Aorta (tissue), 5 donors: ENCODE results near the gene LRRC4C. TPM values are rescaled to one million over a fixed set of nuclear protein-coding genes. Genes with fewer than 3 reads are reported as not detected.
A peak's percentile ranks its signal among the peaks of the same experiment; 100 is the strongest.

Experiments used
- ATAC-seq: fragments of 200-7000 bp; cut with Tn5 transposase; one replicate; pipeline ENCODE4 v1.9.1; 2022; ENCODE audit warnings: moderate library complexity; ENCODE audit not compliant: low FRiP score
- DNase-seq, 2 donors: peaks; one replicate each; pipeline ENCODE4 v3.0.0-alpha.2; 2020
- H3K27ac ChIP-seq, 2 donors: one replicate each; pipeline ENCODE4 v1.5.1; 2013; ENCODE audit warnings: low read length in 2 of 2, mild to moderate bottlenecking in 2 of 2, moderate library complexity in 2 of 2, control low read depth in 1 of 2, inconsistent platforms in 1 of 2, low read depth in 1 of 2
- H3K27me3 ChIP-seq, 2 donors: one replicate each; pipeline ENCODE4 v1.6.1; 2013; ENCODE audit warnings: control low read depth in 1 of 2, low read length in 1 of 2, mild to moderate bottlenecking in 1 of 2, moderate library complexity in 1 of 2; ENCODE audit not compliant: insufficient read depth in 2 of 2, control insufficient read depth in 1 of 2
- H3K36me3 ChIP-seq, 2 donors: one replicate each; pipeline ENCODE4 v1.6.1; 2013; ENCODE audit warnings: control low read depth in 1 of 2, low read length in 1 of 2, mild to moderate bottlenecking in 1 of 2; ENCODE audit not compliant: insufficient read depth in 2 of 2, control insufficient read depth in 1 of 2
- H3K4me1 ChIP-seq, 2 donors: one replicate each; pipeline ENCODE4 v1.6.1; 2013; ENCODE audit warnings: low read length in 2 of 2, control low read depth in 1 of 2, mild to moderate bottlenecking in 1 of 2, moderate library complexity in 1 of 2; ENCODE audit not compliant: insufficient read depth in 2 of 2, control insufficient read depth in 1 of 2
- H3K4me3 ChIP-seq, 2 donors: one replicate each; pipeline ENCODE4 v1.5.1; 2013; ENCODE audit warnings: low read length in 2 of 2, control low read depth in 1 of 2, mild to moderate bottlenecking in 1 of 2
- H3K9me3 ChIP-seq: one replicate; pipeline ENCODE4 v1.6.1; 2013; ENCODE audit warnings: mild to moderate bottlenecking, low read length; ENCODE audit not compliant: control insufficient read depth
- WGBS, 2 donors: extraction: QIAGEN DNeasy Blood & Tissue Kit; methylation state at CpG; one replicate each; pipeline ENCODE4 v1.1.7; 2013; 5-methylcytosine and 5-hydroxymethylcytosine counted together
- intact Hi-C, 2 donors: fragments of 100-400 bp; cut with DNase I; formaldehyde crosslinking; loops; one replicate each; pipeline versions ENCODE4 v1.14.2 to v1.15.0; 2022
- polyA plus RNA-seq, 2 donors: library from polyadenylated mRNA; stranded (reverse); fragments of 200-250 nt; gene quantifications; one replicate each; pipeline ENCODE4 v1.2.3, GENCODE V29; 2013
- total RNA-seq, 2 donors: library from RNA; stranded (reverse); fragmentation: NEBNext Ultra II Directional; extraction: Animal tissue kit (Norgen Biotek cat#: 25700); gene quantifications; one replicate each; pipeline ENCODE4 v1.2.1, GENCODE V29; 2021
- donor health status: healthy with polysubstance abuse.
- donor health status: Bipolar disorder and iron deficiency.
- donor health status: DM: no; HTN: no; CAD: no.
- donor health status: DM: no; HTN: no; CAD: no.
- donor health status: DM: yes; HTN: yes; CAD: no.

LRRC4C gene
- total and polyA plus RNA-seq, 4 donors, result 0.63 to 1.9 (median 0.97) TPM

DNA sequence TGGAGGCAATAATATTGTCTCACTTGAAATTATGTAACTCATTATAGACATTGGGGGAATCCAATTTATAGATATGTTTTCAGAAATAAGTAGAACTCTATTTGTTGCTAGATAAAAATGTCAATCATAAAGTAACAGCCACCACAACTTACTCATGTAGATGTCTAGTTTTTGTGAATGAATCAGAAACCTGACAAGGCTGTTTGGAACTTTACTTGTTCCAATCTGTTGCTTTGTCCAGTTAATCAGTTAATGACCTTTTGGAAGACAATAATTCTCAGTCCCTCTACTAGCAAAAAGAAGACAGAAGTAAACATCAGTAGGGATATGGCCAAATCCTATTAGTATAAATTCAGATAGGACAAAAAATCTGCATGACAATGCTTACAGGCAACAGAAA is 1143.3 kb downstream of the LRRC4C start:
- Histone ChIP-seq H3K9me3 (no peaks in the 10 kb centered on the region), H3K4me3 (no peak overlapping the region)
- intact Hi-C loops, result no loop called here

DNA sequence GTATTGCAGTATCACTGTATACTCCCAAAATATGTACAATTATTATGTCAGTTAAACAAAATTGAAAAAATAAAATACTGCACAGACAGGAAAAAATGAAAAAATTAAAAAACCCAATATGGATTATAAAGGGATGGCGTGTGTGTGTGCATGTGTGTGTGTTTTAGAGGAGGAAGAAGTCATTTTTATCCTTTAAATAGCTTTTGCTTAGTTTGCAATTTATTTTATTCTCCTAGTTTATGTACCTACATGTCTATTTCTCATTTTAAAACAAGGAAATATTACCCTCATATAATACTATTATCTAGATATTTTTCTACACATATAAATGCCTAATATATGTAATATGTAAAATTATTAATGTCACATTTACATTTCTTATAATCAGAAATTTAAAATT is 1144.3 kb downstream of the LRRC4C start:
- Histone ChIP-seq H3K27ac (no peak overlapping the region), H3K4me3 (no peak overlapping the region), H3K4me1 (no peaks in the 10 kb centered on the region), H3K36me3 (no peaks in the 10 kb centered on the region), H3K9me3 (no peaks in the 10 kb centered on the region), H3K27me3 (no peaks in the 10 kb centered on the region)
- intact Hi-C loops, result no loop called here
- no peak for DNase-seq
- ATAC-seq, result no peak
- WGBS, 2 donors, result 93 to 97% methylated on average over 1 of the region's 1 CpG

More for the DNA sequence above, 1143.3 kb downstream of the LRRC4C start:
- DNase-seq (no peak), ATAC-seq (no peak)
- Histone ChIP-seq H3K27ac (no peak overlapping the region), H3K4me1 (no peaks in the 10 kb centered on the region), H3K36me3 (no peaks in the 10 kb centered on the region), H3K27me3 (no peaks in the 10 kb centered on the region)

DNA sequence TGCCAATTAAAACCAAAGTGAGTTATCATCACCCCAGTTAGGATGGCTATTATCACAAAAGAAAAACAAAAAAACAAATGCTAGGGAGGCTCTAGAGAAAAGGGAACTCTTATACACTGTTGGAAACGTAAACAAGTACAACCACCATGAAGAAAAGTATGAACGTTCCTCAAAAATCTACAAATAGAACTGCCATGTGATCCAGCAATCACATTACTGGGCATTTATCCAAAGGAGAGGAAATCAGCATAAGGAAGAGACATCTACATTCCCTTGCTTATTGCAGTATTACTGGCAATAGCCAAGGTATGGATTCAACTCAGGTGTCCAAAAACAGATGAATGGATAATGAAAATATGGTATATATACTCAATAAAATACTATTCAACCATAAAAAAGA is 1145.1 kb downstream of the LRRC4C start:
- Histone ChIP-seq H3K9me3 (no peaks in the 10 kb centered on the region), H3K4me1 (no peaks in the 10 kb centered on the region), H3K4me3 (no peak overlapping the region), H3K27me3 (no peaks in the 10 kb centered on the region), H3K36me3 (no peaks in the 10 kb centered on the region), H3K27ac (no peak overlapping the region)
- ATAC-seq, result no peak
- intact Hi-C loops, result no loop called here
- WGBS, 2 donors, result 23 to 24% methylated on average over 2 of the region's 2 CpGs
- no peak for DNase-seq

DNA sequence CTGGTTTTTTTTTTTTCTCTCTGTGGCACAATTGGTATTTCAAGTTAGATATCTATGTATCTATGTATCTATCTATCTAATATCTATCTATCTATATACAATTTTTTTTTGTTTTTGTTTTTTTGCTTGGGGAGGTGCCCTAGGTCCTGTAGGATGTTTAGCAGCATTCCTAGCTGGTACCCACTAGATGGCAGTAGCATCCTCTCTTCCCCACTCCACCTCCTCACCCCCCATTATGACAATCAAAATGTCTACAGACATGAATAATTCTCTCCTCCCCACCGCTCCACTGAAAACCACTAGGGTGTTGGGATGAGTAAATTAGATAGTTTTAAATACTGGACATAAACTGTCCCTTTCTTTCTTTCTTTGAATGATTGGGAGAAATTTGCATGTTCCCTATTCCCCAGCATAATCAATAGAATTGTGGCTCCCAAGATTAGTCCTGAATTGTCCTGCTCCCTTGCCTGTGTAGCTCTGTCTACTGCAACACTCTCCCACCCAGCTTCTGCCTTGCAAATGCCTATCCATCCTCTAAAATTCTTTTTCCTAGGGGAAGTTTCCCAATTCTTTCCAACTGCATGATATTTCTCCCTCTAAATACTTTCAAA is 1152.4 kb downstream of the LRRC4C start:
- Histone ChIP-seq H3K4me1 (no peaks in the 10 kb centered on the region), H3K27me3 (no peaks in the 10 kb centered on the region), H3K9me3 (no peaks in the 10 kb centered on the region), H3K4me3 (no peak overlapping the region), H3K27ac (no peak overlapping the region), H3K36me3 (no peaks in the 10 kb centered on the region)
- intact Hi-C loops, result no loop called here
- ATAC-seq (no peak), DNase-seq (no peak)
- 15 to 35% methylated on average over 1 of the region's 1 CpG for WGBS, 2 donors

DNA sequence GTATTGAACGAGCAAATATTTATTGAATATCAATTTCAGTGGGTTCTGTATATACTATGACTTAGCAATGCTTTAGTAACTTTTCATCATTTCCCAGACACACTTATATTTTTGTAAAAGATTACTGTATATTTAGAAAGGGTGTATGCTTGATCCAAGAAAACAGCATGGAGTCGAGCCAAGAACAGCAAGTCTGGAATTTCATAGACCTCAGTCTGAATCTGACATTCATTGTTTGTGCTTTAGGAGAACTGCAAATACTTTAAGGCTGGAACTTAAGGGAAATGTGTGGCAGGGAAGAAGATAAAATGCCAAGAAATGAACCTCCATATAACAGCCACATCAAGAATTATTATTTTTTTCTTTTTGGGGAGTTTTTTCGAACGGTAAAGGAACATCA is 1156.8 kb downstream of the LRRC4C start:
- Histone ChIP-seq H3K4me1 (no peaks in the 10 kb centered on the region), H3K36me3 (no peaks in the 10 kb centered on the region), H3K27ac (no peak overlapping the region), H3K27me3 (no peaks in the 10 kb centered on the region), H3K4me3 (no peak overlapping the region), H3K9me3 (no peaks in the 10 kb centered on the region)
- 5 to 8% methylated on average over 4 of the region's 4 CpGs for WGBS, 2 donors
- ATAC-seq, result no peak
- intact Hi-C loops, result no loop called here
- no peak for DNase-seq

DNA sequence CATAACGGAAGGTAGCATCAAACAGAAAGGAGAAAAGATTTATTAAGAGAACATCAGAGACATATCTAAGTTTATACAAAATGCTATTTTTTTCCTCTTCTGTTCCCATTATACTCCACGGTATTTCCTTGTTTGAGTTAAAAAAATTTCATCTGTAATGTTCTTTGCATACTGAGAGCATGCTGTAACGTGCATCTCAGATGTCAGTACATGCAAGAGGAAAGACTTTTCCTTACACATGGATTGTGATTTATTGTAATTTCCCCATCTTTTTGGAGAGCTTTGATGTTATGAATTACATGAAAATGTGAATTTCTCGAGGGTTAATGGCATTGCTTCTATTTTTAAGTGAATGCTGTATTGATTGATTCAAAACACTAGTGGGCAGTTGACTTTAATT is 1164.0 kb downstream of the LRRC4C start:
- ATAC-seq (no peak), DNase-seq (no peak)
- H3K9me3 ChIP-seq, result no peaks in the 10 kb centered on the region
- H3K4me1 ChIP-seq, result no peaks in the 10 kb centered on the region
- intact Hi-C loops, result no loop called here
- H3K27me3 ChIP-seq, result no peaks in the 10 kb centered on the region
- no peaks in the 10 kb centered on the region for H3K36me3 ChIP-seq
- H3K4me3 ChIP-seq, result no peak overlapping the region
- H3K27ac ChIP-seq, result no peak overlapping the region
- 59 to 60% methylated on average over 4 of the region's 4 CpGs for WGBS, 2 donors

DNA sequence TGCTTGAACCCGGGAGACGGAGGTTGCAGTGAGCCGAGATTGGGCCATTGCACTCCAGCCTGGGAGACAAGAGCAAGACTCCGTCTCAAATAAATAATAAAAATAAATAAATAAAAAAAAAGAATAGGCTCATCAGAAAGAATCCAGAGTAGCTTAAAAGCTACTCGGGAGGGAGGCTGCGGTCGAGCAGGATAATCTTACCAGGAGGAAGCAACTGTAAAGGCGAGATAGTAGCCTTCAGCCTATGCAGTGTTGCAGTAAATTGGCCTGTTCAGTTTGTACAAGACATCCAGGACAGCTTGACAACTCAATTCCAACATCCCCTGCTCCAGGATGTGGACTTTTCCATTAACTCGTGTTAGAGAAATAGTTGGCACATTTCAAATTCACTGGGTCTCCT is 1164.7 kb downstream of the LRRC4C start:
- no peak overlapping the region for H3K27ac ChIP-seq
- no peak overlapping the region for H3K4me3 ChIP-seq
- no peak for DNase-seq
- no peak for ATAC-seq
- no peaks in the 10 kb centered on the region for H3K4me1 ChIP-seq
- intact Hi-C loops, result no loop called here
- H3K9me3 ChIP-seq, result no peaks in the 10 kb centered on the region
- no peaks in the 10 kb centered on the region for H3K36me3 ChIP-seq
- 70 to 73% methylated on average over 9 of the region's 9 CpGs for WGBS, 2 donors
- no peaks in the 10 kb centered on the region for H3K27me3 ChIP-seq

DNA sequence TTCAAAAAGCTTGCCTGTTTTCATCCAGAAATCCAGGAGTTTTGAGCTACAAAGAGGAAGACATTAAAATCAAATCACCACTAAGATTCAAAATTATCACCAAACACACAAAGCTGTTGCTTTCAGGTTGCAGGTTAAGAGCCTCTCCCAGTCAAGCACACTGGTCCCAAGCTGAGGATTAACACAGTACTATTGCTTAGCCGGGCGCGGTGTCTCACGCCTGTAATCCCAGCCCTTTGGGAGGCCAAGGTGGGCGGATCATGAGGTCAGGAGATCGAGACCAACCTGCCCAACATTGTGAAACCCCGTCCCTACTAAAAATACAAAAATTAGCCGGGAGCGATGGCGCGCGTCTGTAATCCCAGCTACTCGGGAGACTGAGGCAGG is 1165.1 kb downstream of the LRRC4C start:
- Histone ChIP-seq H3K36me3 (no peaks in the 10 kb centered on the region), H3K4me1 (no peaks in the 10 kb centered on the region), H3K4me3 (no peak overlapping the region), H3K27ac (no peak overlapping the region), H3K9me3 (no peaks in the 10 kb centered on the region), H3K27me3 (no peaks in the 10 kb centered on the region)
- ATAC-seq (no peak), DNase-seq (no peak)
- WGBS, 2 donors, result 73 to 81% methylated on average over 13 of the region's 13 CpGs
- intact Hi-C loops, result no loop called here

DNA sequence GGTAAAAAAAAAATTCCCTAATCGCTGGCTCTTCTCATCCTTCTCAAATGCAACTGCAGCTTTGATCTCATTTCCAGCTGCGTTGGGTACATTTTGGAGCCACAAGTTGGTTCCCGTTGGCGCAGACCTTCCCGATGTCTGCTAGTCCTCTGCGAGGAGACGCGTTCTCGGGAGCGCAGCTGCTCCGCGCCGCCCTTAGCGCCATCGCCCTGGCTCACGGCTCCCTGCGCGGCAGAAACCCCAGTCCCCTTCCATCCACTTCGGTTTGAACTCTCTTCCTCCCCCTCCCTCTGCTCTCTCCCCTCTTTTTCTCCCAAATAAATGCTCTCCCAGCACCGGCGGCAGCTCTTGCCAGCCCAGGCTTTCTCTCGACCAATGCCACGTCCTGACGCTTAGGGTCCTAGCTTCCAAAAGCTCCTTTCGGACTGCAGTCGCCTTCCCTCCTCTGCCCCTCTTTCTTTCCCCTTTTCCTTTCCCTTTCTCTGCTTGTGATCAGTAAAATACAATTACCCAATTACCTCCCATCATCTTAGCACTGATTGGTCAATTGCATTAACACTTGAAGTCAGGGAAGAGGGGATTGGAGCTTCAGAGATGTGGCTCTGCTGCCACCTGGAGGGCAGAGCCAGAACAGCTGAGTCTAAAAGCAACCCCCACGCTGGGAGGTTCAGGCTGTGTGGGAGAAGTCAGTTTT is 1165.7 kb downstream of the LRRC4C start:
- ATAC-seq, result peak; percentile 95
- intact Hi-C loops, result no loop called here
- WGBS, 2 donors, result 0 to 1% methylated on average over 27 of the region's 27 CpGs
- H3K9me3 ChIP-seq, result no peaks in the 10 kb centered on the region
- H3K4me1 ChIP-seq, result no peaks in the 10 kb centered on the region
- peak overlapping the region in 1 of 2 donors; percentile 43 for H3K27ac ChIP-seq
- DNase-seq, result peak; percentile 60 to 87
- H3K27me3 ChIP-seq, result no peaks in the 10 kb centered on the region
- H3K36me3 ChIP-seq, result no peaks in the 10 kb centered on the region
- peak overlapping the region; percentile 49 to 55 for H3K4me3 ChIP-seq
